ENCODE data around the gene PFKL.

Gene PFKL

DNA sequence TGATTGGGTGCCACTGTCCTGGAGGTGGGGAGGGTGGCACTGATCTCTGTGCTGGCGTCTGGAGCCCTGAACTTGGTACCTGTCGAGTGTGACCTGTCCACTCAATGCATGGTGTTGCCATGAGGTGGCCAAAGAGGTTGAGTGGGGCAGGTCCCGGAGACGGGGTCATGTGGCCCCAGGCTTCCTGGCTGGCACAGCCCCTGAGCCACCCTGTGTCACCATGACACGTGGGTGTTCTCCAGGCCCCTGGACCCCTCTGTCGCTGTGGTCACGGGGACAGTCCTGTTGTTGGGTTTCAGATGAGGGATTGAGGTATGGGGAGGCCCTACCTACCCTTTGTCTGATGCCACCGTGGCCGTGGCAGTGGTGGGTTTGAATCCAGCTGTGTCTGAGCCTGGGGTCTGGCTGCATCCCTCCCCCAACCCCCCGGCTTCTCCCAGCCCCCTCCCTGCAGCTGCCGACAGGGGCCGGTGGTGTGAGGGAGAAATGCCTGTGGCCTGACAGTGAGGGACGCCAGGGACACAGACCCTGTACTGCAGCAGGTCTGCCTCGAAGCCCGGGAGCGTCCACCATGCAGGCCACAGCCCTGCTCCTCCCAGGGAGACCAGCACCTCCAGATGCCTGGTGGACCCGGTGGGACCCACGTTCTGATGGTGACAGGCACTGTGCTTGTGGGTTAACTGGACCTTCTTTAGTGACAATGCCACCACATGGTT lies 65.6 kb downstream of the PFKL start:
- no peak for DNase-seq (ENCODE audit: low spot score)

DNA sequence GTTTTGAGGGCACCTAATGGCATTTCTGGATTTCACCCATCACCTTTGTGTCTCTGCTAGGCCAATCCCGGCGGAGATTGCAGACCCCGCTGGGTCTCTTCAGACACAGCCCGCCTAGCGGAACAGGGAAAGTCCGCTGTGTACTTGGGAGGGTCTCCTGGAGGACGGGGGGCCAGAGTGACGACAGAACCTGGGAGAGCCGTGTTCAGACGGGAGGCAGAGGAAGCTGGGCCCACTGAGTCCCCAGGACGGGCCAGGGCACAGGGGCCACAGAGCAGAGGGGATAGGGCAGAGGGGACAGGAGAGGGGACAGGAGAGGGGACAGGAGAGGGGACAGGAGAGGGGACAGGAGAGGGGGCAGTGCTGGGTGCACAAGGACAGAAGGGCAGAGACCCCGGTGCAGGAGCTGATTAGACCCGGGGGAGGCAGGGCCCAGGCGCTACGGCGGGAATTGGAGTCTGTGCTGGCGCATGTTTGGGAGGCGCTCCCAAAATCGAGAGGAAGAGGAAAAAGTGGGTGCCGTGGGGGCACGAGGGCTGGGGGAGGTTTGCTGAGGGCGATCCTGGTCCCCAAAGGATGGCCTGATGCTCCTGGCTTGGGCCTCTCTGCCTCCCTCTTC lies 66.2 kb downstream of the PFKL start:
- DNase-seq (ENCODE audit: low spot score) = no peak

- no peak for DNase-seq (ENCODE audit: low spot score)
These were observed 66.8 kb downstream of the PFKL start for GRCh38 chr21:44366586-44367211.

DNA sequence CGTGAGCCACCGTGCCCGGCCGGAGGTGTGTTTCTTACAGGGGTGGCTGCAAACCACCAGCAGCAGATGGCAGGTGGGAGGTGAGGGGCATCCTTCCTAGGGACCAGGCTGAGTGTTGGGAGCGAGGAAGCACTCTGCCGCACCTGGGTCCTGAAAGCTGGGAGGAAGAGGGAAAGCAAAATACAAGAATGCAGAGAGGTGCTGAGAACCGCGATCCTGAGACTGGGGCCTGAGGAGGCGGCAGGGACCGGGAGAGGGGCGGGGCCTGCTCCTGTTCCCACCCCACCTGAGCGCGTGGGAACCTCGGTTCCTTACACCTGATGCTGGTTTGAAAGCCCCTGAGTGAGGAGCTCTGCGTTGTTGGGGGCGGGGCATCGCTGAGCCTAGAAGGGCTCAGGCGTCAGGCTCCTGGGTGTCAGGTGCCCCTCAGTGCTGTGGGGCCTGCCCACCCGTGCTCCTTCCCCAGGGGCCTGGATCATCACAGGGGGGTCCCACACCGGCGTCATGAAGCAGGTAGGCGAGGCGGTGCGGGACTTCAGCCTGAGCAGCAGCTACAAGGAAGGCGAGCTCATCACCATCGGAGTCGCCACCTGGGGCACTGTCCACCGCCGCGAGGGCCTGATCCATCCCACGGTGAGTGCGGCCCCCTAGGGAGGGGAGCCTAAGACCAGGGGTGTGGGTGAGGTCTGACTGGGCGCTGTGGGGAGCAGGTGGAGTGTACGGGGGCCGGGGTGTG lies 69.0 kb downstream of the PFKL start:
- DNase-seq (ENCODE audit: low spot score) = no peak

GRCh38 chr21:44370027-44370735 lies 70.3 kb downstream of the PFKL start:
- no peak for DNase-seq (ENCODE audit: low spot score)

- no peak for DNase-seq (ENCODE audit: low spot score)
These were observed 71.0 kb downstream of the PFKL start for GRCh38 chr21:44370786-44371410.

- DNase-seq (ENCODE audit: low spot score) = no peak
These were observed 71.7 kb downstream of the PFKL start for GRCh38 chr21:44371596-44371995.

DNA sequence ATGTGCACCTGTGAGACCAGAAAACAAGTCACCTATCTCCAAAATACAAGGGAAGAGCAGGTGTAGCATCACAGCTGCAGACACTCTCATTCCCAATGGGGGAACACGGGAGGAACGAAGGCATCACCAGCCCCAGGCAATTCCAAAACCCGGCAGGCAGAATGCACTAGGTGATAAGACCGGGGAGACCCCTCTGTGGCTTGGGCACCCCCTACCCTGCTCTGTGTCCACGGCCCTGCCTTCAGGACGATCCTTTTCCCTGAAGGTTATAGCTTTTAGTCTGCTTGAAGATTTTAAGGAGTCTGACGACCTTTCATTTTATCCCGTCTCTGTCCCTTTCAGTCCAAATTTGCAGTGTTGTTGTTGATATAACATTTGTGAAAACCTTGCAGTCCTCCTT lies 72.8 kb downstream of the PFKL start:
- DNase-seq (ENCODE audit: low spot score) = no peak

GRCh38 chr21:44374601-44375280 lies 74.9 kb downstream of the PFKL start:
- DNase-seq (ENCODE audit: low spot score) = no peak

DNA sequence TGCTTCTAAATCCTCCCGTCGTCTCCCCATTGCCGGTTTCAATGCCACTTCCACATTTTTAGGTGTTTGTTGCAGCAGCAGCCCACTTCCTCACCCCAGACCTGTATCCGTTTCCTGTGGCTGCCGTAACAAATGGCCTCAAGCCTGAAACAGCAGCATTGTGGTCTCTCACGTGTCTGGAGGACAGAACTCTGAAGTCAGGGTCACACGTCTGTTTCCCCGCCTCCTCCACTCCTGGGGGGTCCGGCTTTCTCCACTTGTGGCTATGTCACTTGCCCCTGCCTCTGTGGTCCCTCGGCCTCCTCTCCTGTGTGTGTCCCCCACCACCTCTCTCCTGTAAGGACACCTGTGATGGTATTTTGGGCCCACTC lies 75.4 kb downstream of the PFKL start:
- DNase-seq (ENCODE audit: low spot score) = no peak

GRCh38 chr21:44375761-44376241 lies 75.9 kb downstream of the PFKL start:
- DNase-seq (ENCODE audit: low spot score) = no peak

- DNase-seq (ENCODE audit: low spot score) = no peak
These were observed 76.8 kb downstream of the PFKL start for GRCh38 chr21:44376606-44377005.
